ENCODE measurements around the gene UBQLN3.

DNA sequence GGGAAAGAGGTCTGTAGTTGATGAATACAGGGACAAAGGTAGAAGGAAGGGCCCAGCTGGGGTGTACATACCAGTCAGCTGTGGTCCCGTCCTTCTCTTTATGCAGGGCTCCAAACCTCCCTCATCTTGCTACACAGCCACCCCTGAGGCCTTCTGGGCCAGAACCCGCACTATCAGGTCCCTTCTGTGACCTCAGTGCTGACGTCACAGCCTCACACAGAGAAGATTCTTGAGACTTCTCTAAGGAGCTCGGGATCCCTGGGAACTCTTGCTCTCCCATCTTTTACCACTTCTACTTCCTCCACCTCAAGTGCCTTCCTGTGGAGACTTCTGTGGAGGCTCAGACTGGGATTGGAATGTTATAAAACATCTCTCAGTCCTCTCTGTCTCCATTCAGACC lies at the start of gene UBQLN3:
- TF ChIP-seq, protein P1, sequence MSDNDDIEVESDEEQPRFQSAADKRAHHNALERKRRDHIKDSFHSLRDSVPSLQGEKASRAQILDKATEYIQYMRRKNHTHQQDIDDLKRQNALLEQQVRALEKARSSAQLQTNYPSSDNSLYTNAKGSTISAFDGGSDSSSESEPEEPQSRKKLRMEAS (IDR thresholded peaks at IDR 0.05; ENCODE audit: low read depth, low read length): no peak
- TF ChIP-seq, protein P2, sequence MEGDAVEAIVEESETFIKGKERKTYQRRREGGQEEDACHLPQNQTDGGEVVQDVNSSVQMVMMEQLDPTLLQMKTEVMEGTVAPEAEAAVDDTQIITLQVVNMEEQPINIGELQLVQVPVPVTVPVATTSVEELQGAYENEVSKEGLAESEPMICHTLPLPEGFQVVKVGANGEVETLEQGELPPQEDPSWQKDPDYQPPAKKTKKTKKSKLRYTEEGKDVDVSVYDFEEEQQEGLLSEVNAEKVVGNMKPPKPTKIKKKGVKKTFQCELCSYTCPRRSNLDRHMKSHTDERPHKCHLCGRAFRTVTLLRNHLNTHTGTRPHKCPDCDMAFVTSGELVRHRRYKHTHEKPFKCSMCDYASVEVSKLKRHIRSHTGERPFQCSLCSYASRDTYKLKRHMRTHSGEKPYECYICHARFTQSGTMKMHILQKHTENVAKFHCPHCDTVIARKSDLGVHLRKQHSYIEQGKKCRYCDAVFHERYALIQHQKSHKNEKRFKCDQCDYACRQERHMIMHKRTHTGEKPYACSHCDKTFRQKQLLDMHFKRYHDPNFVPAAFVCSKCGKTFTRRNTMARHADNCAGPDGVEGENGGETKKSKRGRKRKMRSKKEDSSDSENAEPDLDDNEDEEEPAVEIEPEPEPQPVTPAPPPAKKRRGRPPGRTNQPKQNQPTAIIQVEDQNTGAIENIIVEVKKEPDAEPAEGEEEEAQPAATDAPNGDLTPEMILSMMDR (IDR thresholded peaks at IDR 0.05; ENCODE audit: low read depth, low read length): no peak
- no peak for TF ChIP-seq POLR2A (IDR thresholded peaks at IDR 0.05; ENCODE audit: extremely low read depth, insufficient read length)
